DOHH2 (cell line): ENCODE results near the gene CEP68.

Source experiments
- CTCF ChIP-seq: fragments of 200-600 bp; sonication (generic); IDR thresholded peaks from one replicate; pipeline ENCODE4 v1.5.1; 2014; ENCODE audit warnings: antibody characterized with exemption, mild to moderate bottlenecking, low read depth, low read length; ENCODE audit not compliant: poor library complexity, severe bottlenecking
- EZH2phosphoT487 ChIP-seq: fragments of 200-600 bp; sonication (generic); IDR thresholded peaks from 2 replicates; pipeline ENCODE4 v1.6.1; 2017; ENCODE audit warnings: borderline replicate concordance, mild to moderate bottlenecking, antibody characterized with exemption, low read length, moderate library complexity, mixed read lengths

- no peak for TF ChIP-seq CTCF
- TF ChIP-seq EZH2phosphoT487 = no peak
These were observed 799 bp downstream of the CEP68 start for GRCh38 chr2:65057054-65057375.
